SK-N-MC (cell line): ENCODE data around the gene ZNF667.

Experiments used
- DNase-seq: peaks from one replicate; pipeline ENCODE4 v3.0.0-alpha.2; 2011; ENCODE audit warnings: low read depth, low spot score
- H3K27ac ChIP-seq: fragments of 200-600 bp; sonication (generic); 2 replicates; pipeline ENCODE4 v1.5.1; 2016; ENCODE audit warnings: mixed run types
- H3K36me3 ChIP-seq: fragments of 200-600 bp; sonication (generic); 2 replicates; pipeline ENCODE4 v1.6.1; 2017; ENCODE audit warnings: antibody characterized with exemption, low read length, mixed read lengths; ENCODE audit not compliant: insufficient read depth
- H3K4me3 ChIP-seq: fragments of 200-600 bp; sonication (generic); 2 replicates; pipeline ENCODE4 v1.5.1; 2016
- H3K9ac ChIP-seq: fragments of 200-600 bp; sonication (generic); 2 replicates; pipeline ENCODE4 v1.8.0; 2017; ENCODE audit warnings: mixed run types, mixed read lengths; ENCODE audit not compliant: insufficient read length
- H3K9me3 ChIP-seq: fragments of 200-600 bp; sonication (generic); 2 replicates; pipeline ENCODE4 v1.6.1; 2017; ENCODE audit warnings: low read depth, mild to moderate bottlenecking, antibody characterized with exemption, low read length, moderate library complexity, mixed read lengths
- EZH2 ChIP-seq: fragments of 200-600 bp; sonication (generic); IDR thresholded peaks from one replicate; pipeline ENCODE4 v1.6.1; 2017; ENCODE audit warnings: antibody characterized with exemption
- FOXP2 ChIP-seq: optimal IDR thresholded peaks from 2 replicates; pipeline ENCODE3; 2011; ENCODE audit warnings: mild to moderate bottlenecking, moderate library complexity; ENCODE audit not compliant: insufficient read depth; ENCODE audit errors: extremely low read length, control extremely low read depth
- POLR2AphosphoS5 ChIP-seq: IDR thresholded peaks from 2 replicates; pipeline ENCODE4 v1.6.1; 2012; ENCODE audit warnings: mild to moderate bottlenecking, low read depth, low read length, borderline replicate concordance

The ZNF667 gene

DNA sequence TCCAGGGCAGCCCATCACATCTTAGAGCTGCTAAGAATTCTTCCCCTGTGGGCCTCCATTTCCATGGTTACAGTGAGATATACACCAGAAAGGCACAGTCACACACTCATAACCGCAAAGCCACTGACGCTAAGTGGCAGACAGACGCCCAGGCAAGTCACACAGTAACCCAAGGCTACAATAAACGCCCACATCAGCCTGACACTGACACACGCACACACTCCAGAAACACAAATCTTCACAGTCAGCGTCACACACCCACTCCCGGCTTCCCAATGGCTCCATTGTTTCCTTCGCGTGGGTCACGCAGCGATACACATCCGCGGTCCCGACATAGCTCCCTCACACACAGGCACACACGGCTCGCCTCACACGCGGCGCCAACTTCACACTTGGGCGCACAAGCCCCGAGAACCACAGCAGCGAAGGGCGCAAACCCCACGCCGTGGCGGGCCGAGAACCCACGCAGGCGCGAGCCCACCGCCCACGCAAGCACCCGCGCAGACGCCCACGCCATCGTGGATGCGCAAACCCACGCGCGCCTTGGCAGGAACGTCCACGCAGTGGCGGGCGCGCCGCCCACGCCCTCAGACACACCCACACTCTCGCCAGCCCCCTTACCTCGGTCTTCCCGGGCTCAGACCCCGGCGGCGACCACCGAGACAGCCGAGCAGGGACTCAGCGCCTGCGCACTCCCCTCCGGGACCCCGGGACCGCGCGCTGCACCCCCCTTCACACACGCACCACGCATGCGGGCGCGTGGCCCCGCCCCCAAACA, at the start of gene ZNF667:
Gene ZNF667 (minus strand): TSS at position 695 of the 778 bp plus-strand sequence. CDS start 14,975 bp downstream, outside the sequence.
- no peak for DNase-seq
- H3K9me3 ChIP-seq: no peaks in the 10 kb centered on the region
- no peaks in the 10 kb centered on the region for H3K36me3 ChIP-seq
- TF ChIP-seq FOXP2 (no peak), EZH2 (no peak), POLR2AphosphoS5 (no peak)
- peak within 1 kb of the TSS; percentile 75 for H3K4me3 ChIP-seq
- no peak within 1 kb of the TSS for H3K9ac ChIP-seq
- H3K27ac ChIP-seq: no peak within 1 kb of the TSS

DNA sequence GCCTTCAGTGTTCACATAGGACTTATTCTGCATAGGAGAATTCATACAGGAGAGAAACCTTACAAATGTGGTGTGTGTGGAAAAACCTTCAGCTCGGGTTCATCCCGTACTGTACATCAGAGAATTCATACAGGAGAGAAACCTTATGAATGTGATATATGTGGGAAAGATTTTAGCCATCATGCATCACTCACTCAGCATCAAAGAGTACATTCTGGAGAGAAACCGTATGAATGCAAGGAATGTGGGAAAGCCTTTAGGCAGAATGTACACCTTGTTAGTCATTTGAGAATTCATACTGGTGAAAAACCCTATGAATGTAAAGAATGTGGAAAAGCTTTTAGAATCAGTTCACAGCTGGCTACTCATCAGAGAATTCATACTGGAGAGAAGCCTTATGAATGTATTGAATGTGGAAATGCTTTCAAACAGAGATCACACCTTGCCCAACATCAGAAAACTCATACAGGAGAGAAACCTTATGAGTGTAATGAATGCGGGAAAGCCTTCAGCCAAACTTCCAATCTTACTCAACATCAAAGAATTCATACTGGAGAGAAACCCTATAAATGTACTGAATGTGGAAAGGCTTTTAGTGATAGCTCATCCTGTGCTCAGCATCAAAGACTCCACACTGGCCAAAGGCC, 48.2 kb upstream of the ZNF667 start:
- TF ChIP-seq FOXP2 (no peak), EZH2 (no peak), POLR2AphosphoS5 (no peak)
- Histone ChIP-seq H3K9ac (no peak overlapping the region), H3K9me3 (no peaks in the 10 kb centered on the region; the same call in 1 of the 2 replicates), H3K27ac (no peak overlapping the region), H3K4me3 (no peak overlapping the region), H3K36me3 (no peaks in the 10 kb centered on the region)
- DNase-seq: no peak

DNA sequence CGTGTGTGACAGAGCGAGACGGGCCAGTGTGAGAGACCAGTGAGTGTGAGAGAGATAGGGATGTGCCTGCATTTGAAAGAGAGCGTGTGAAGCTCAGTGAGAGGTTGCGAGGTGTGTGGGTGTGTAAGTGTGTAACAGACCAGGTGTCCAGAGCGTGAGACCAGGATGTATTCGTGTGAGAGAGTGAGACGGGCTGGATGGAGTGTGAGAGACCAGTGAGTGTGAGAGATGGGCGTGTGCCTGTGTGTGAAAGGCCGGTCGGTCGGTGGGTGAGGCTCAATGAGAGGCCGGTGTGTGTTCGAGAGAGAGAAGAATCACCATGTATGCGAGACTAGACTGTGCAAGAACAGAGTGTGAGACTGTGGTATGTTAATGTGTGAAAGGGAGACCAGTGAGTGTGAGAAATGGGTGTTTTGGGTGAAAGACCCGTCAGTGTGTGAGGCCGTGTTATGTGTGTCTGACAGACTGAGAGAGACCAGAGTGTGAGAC, 31.2 kb upstream of the ZNF667 start:
- no peak overlapping the region for H3K27ac ChIP-seq
- H3K9ac ChIP-seq: peak overlapping the region; percentile 57

DNA sequence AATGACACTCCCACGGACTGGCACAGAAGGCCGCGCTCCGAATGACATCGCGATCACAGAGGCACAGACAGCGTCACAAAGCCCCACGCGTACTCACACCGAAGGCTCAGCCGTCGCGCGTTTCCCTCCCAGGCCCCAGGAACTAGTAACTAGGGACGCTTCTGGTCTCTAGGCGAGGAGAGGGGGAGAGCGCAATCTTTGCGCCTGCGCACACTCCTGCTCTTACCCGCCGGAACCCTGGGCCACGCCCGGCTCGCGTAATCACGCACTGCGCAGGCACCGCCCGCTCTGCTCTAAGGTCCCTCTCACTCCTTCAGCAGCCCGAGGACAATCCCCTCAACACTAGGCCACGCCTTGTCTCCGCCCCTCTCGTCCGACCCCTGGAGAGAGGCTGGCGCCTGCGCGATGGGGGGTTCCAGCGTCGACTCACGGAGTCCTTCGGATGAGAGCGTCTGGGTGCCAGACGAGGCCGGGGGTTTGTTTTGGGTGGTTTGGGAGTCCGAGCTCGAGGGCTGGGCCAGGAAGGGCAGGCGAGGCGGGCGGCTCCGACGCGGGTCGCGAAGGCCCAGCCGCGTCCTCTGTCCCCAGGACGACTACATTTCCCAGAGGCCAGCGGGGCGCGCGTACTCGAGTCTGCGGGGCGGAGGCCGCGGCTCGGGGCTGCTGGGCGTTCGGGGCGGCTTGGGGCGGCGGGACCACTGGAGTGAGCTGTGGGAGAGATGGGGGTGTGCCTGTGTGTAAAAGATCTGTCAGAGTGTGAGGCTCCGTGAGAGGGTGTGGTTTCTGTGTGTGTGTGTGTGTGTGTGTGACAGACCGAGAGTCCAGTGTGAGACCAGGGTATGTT, 30.5 kb upstream of the ZNF667 start, which contains the start of gene ZNF471:
Gene ZNF471 (plus strand): TSS at position 410 of the 844 bp plus-strand sequence. CDS start 3,717 bp downstream, outside the sequence.
- TF ChIP-seq FOXP2: no peak
- TF ChIP-seq POLR2AphosphoS5: no peak; the same call in 1 of the 2 replicates
- no peak for TF ChIP-seq EZH2
- DNase-seq: peak; percentile 73
- Histone ChIP-seq H3K9ac (peak within 1 kb of the TSS; percentile 57), H3K36me3 (no peaks in the 10 kb centered on the region), H3K4me3 (peak within 1 kb of the TSS; percentile 78), H3K27ac (peak within 1 kb of the TSS; percentile 89), H3K9me3 (0 out of 2 replicates have a peak, but pooled peaks cover 6% of the 10 kb centered on the region)

More for the DNA sequence above, 31.2 kb upstream of the ZNF667 start:
- H3K9me3 ChIP-seq: 0 out of 2 replicates have a peak, but pooled peaks cover 6% of the 10 kb centered on the region
- H3K4me3 ChIP-seq: peak overlapping the region; percentile 78
- TF ChIP-seq FOXP2: no peak
- TF ChIP-seq POLR2AphosphoS5: no peak
- no peak for TF ChIP-seq EZH2
- no peak for DNase-seq
- no peaks in the 10 kb centered on the region for H3K36me3 ChIP-seq

DNA sequence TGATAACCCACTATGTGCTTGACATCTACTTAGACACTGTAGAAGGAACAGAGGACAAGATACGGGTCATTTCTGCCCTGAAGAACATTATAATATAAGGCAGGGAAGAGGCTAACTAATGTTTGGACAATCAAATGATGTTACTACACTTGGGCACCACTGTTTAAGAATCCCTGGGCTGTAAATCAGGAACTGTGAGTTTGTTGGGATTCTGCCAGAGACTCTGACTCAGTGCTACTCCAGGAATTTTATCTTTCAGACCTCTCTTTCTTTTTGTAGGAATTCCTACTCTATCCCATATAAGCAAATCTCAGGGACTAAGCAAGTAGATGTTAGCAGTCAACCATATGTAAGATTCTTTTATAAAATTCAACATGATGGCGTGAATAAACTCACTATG, 27.4 kb upstream of the ZNF667 start:
- DNase-seq: no peak

DNA sequence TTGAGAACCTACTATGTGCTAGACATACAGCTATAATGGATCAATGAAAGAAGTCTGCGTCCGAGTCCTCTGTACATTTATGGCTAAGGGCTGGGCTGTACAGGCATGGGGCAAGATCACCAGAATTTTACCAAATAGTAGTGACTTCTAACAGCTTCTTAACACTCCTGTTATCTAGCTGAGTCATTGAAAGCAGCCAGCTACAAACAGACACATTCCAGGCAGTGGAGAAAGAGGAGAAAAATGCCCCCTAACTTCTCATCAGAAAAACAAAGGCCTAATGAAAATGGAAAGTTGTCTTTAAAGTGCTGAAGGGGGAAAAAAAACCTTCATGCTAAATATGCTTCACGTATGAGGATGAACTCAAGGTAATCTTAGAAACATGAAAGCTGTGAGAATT, 14.3 kb upstream of the ZNF667 start:
- Histone ChIP-seq H3K27ac (no peak overlapping the region), H3K4me3 (no peak overlapping the region), H3K9me3 (no peaks in the 10 kb centered on the region), H3K36me3 (no peaks in the 10 kb centered on the region), H3K9ac (no peak overlapping the region)
- DNase-seq: no peak
- TF ChIP-seq FOXP2: no peak
- no peak for TF ChIP-seq POLR2AphosphoS5
- no peak for TF ChIP-seq EZH2

More for the DNA sequence above, 27.4 kb upstream of the ZNF667 start:
- Histone ChIP-seq H3K36me3 (no peaks in the 10 kb centered on the region), H3K9me3 (0 out of 2 replicates have a peak, but pooled peaks cover 6% of the 10 kb centered on the region), H3K9ac (no peak overlapping the region), H3K4me3 (no peak overlapping the region), H3K27ac (no peak overlapping the region)
- TF ChIP-seq POLR2AphosphoS5 (no peak), EZH2 (no peak), FOXP2 (no peak)

DNA sequence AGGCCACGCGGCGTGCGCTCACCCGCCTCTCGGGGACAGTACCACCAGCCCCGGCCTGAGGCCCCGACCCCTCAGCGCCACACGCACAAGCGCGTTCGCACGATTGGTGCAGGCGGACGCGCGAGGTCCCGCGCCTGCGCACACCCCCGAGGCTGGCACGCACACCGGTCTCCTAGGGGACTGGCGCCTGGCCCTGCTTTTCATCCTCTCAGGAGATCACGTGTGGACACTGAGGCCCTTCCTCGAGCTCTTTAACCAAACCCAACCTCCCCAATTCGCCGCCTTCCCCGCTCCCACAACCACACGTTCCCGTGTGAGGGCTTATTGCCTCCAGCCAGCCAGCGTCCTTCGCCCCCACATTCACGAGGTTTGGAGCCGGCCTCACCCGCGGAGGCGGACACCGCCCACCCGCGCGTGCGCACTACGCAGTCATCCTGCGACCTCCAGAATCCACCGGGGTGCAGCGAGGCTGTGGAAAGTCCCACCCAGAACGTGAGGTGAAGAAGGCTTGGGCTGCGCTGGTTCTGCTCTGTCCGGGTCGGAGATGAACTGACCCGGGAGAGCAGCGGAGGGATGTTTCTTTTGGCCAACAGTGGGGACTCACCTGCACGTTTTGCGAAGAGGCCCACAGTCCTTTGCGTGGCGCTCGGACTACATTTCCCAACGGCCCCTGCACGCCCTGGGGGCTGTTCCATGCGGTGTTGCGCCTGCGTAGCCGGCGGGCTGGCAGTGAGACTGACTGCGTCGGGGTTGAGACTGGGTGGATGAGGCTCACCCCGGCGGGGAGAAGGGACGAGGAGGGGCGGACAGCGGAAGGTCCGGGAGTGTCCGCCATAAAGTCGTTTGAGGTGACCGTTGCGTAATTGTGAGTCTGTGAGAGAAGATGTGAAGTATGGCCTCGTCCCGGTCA, 539 bp upstream of the ZNF667 start:
- TF ChIP-seq EZH2 (no peak), FOXP2 (no peak), POLR2AphosphoS5 (peak; percentile 63; the same call in 1 of the 2 replicates)
- Histone ChIP-seq H3K27ac (no peak overlapping the region), H3K9me3 (no peaks in the 10 kb centered on the region), H3K9ac (no peak overlapping the region), H3K4me3 (peak overlapping the region; percentile 75), H3K36me3 (no peaks in the 10 kb centered on the region)
- peak; percentile 45 for DNase-seq
